Ishikawa (cell line): ENCODE measurements around the gene ASCL2.
A peak's percentile ranks its signal among the peaks of the same experiment; 100 is the strongest.

Experiments
- CEBPB ChIP-seq: IDR thresholded peaks from 2 replicates; pipeline ENCODE4 v1.6.1; 2012
- CREB1 ChIP-seq: IDR thresholded peaks from 2 replicates; pipeline ENCODE4 v1.6.1; 2012; ENCODE audit warnings: low read depth
- EGR1 ChIP-seq: IDR thresholded peaks from 2 replicates; pipeline ENCODE4 v1.6.1; 2012
- EP300 ChIP-seq: IDR thresholded peaks from 2 replicates; pipeline ENCODE4 v1.6.1; 2012; ENCODE audit warnings: borderline replicate concordance
- FOXM1 ChIP-seq: IDR thresholded peaks from 2 replicates; pipeline ENCODE4 v1.6.1; 2012; ENCODE audit warnings: low read depth, borderline replicate concordance
- NFIC ChIP-seq: IDR thresholded peaks from 2 replicates; pipeline ENCODE4 v1.6.1; 2012
- RAD21 ChIP-seq: IDR thresholded peaks from 2 replicates; pipeline ENCODE4 v1.6.1; 2012; ENCODE audit warnings: low read depth
- REST ChIP-seq: IDR thresholded peaks from 2 replicates; pipeline ENCODE4 v1.6.1; 2012; ENCODE audit warnings: low read depth, mild to moderate bottlenecking
- TAF1 ChIP-seq: IDR thresholded peaks from 2 replicates; pipeline ENCODE4 v1.6.1; 2012; ENCODE audit warnings: low read depth, mild to moderate bottlenecking
- TCF12 ChIP-seq: IDR thresholded peaks from 2 replicates; pipeline ENCODE4 v1.6.1; 2012; ENCODE audit warnings: low read depth
- TEAD4 ChIP-seq: IDR thresholded peaks from 2 replicates; pipeline ENCODE4 v1.6.1; 2012
- YY1 ChIP-seq: IDR thresholded peaks from 2 replicates; pipeline ENCODE4 v1.6.1; 2012; ENCODE audit warnings: low read depth
- TF ChIP-seq, protein P1 (sequence below): IDR thresholded peaks from 2 replicates; pipeline ENCODE4 v1.6.1; 2012

GRCh38 chr11:2298795-2299761, 28.7 kb upstream of the ASCL2 start:
- TF ChIP-seq, protein P1, sequence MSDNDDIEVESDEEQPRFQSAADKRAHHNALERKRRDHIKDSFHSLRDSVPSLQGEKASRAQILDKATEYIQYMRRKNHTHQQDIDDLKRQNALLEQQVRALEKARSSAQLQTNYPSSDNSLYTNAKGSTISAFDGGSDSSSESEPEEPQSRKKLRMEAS: no peak
- TF ChIP-seq EP300 (no peak), EGR1 (no peak), TAF1 (no peak), RAD21 (peak; percentile 92), REST (no peak), YY1 (no peak), FOXM1 (no peak), CEBPB (no peak), TEAD4 (no peak), NFIC (no peak), CREB1 (no peak), TCF12 (no peak)
